GM10248 (cell line): Measurements from ENCODE around the gene SLC6A11.

Experiments used
- CTCF ChIA-PET: fragments of 300-600 bp; sonication (Branson Sonifier 250); formaldehyde crosslinking; extraction: SDS; loops from one replicate; lab custom pipeline; 2021; ENCODE audit warnings: antibody characterized with exemption; lab: Yijun Ruan, JAX
- POLR2A ChIA-PET: fragments of 350-650 bp; sonication (Branson Sonifier 250); formaldehyde crosslinking; extraction: SDS; loops from one replicate; lab custom pipeline; 2020; ENCODE audit warnings: antibody characterized with exemption; lab: Yijun Ruan, JAX
- DNase-seq: peaks from one replicate; pipeline ENCODE4 v3.0.0; 2012; ENCODE audit errors: extremely low spot score
- CTCF ChIP-seq: IDR thresholded peaks from 2 replicates; pipeline ENCODE4 v1.5.1; 2012; ENCODE audit warnings: mild to moderate bottlenecking, low read depth; ENCODE audit errors: extremely low read depth, missing control alignments, control extremely low read depth

Gene SLC6A11

DNA sequence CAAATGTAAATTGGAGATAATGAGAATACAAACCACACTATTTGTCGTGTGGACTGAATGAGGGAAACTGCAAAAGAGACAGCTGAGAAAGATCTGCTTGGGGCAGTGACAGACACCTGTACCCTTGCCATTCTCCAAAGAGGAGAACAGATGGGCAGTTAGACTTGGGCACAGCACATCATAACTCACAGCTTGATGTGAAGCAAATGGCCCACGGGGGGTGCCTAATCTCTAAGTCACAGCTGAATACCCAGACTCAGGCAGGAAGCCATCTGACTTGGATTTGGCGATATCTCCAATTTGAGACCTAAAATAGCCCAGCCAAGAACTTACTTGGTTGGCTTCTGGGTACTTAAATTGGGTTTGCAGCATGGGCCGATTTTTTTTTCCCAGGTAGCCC is 10.0 kb upstream of the SLC6A11 start:
- TF ChIP-seq CTCF = no peak
- ChIA-PET POLR2A (no interaction called here), CTCF (no interaction called here)
- no peak for DNase-seq

DNA sequence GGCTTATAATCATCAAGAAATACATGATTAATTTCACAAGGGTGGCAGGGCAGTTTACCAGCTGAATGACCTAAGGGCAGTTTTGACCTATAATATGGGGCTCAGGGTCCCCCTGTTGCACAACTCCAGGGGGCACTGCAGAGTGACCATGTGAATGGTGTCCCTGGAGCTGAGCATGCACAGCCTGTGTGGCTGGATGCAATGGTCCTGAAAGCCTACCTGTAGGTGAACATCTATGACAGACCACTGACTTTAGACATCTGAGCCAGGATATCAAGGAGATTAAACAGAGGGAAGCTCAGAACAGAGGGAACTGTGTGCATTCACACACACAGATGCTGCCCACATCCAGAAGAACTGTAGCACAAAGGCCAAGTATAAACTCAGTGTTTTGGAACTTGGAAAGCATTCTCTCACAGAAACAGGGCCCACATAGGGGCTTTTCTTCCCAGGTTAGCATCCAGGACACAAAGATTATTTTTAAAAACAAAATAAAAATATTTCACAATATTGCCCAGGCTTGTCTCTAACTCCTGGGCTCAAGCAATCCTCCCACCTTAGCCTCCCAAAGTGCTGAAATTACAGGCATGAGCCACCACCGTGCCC is 7.8 kb upstream of the SLC6A11 start:
- POLR2A ChIA-PET = no interaction called here
- CTCF ChIA-PET = interaction anchor here (0.9 to 1.0 kb wide), 2 partner anchors 17 to 137 kb away, joined by 3 read pairs; no protein-coding TSS in a partner anchor
- no peak for DNase-seq
- TF ChIP-seq CTCF = no peak

GRCh38 chr3:10808974-10809373 is 7.1 kb upstream of the SLC6A11 start:
- no peak for TF ChIP-seq CTCF
- ChIA-PET POLR2A (no interaction called here), CTCF (interaction anchor here (1.3 kb wide), 1 partner anchor 20 kb away, joined by 3 read pairs; no protein-coding TSS in a partner anchor)
- no peak for DNase-seq

GRCh38 chr3:10810376-10810775 is 5.7 kb upstream of the SLC6A11 start:
- POLR2A ChIA-PET = no interaction called here
- DNase-seq = no peak
- CTCF ChIA-PET = no interaction called here
- TF ChIP-seq CTCF = no peak

DNA sequence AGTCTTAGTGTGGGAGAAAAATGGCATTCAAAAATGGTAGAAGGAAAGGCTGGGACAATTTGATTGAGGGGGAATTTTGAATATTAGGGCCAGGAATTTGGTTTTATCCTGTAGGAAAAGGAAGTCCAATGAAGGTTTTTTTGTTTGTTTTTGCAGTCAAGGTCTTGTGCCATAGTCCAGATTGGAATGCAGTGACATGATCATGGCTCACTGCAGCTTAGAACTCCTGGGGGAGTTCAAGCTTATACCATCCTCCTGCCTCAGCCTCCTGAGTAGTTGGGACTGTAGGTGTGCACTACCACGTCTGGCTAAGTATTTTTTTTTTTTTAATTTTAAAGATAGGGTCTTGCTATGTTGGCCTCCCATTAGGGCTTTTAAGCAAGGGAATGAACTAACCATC is 2.6 kb upstream of the SLC6A11 start:
- no peak for TF ChIP-seq CTCF
- DNase-seq = no peak
- ChIA-PET CTCF (interaction anchor here (0.7 kb wide), 1 partner anchor 15 kb away, joined by 3 read pairs; no protein-coding TSS in a partner anchor), POLR2A (no interaction called here)

DNA sequence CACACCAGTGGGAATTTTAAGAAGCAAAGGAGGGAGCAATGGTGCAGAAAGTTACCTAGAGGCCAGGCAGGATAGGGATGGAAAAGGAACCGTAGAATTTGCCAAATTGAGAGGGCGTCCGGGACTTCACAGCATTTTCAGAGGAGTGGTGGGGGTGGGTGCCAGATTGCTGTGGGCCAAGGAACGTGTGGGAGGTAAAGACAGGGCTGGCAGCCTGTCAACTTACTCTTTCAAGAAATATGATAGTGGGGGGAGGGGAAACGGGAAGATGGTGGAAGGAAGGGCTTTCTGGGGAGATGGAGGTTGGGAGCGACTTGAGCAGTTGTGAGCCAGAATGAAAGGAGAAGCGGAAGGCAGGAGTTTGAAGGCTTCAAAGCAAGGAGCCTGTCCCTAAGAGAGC is 1.4 kb upstream of the SLC6A11 start:
- CTCF ChIA-PET = no interaction called here
- POLR2A ChIA-PET = no interaction called here
- no peak for TF ChIP-seq CTCF
- DNase-seq = no peak
